Osteoblast (primary cell): ENCODE data around the gene COX11. TPM values are rescaled to one million over a fixed set of nuclear protein-coding genes. Genes with fewer than 3 reads are reported as not detected.

Experiments used
- DNase-seq: peaks from one replicate; pipeline ENCODE4 v3.0.0; 2011; ENCODE audit warnings: low spot score, mixed read lengths; ENCODE audit not compliant: insufficient read length; ENCODE audit errors: missing footprints
- H2AFZ ChIP-seq: 2 replicates; pipeline ENCODE4 v1.6.0; 2011; ENCODE audit warnings: mild to moderate bottlenecking, low read length
- H3K27ac ChIP-seq: 2 replicates; pipeline ENCODE4 v1.5.1; 2011; ENCODE audit warnings: mild to moderate bottlenecking, low read depth, low read length, moderate library complexity
- H3K27me3 ChIP-seq: 2 replicates; pipeline ENCODE4 v1.6.0; 2012; ENCODE audit warnings: mild to moderate bottlenecking, control low read depth, inconsistent platforms, low read length, moderate library complexity; ENCODE audit not compliant: insufficient read depth
- H3K36me3 ChIP-seq: 2 replicates; pipeline ENCODE4 v1.5.1; 2011; ENCODE audit warnings: mild to moderate bottlenecking, low read length, control low read depth, moderate library complexity; ENCODE audit not compliant: insufficient read depth
- H3K4me1 ChIP-seq: 2 replicates; pipeline ENCODE4 v1.5.1; 2011; ENCODE audit warnings: mild to moderate bottlenecking, low read length, control low read depth, moderate library complexity; ENCODE audit not compliant: insufficient read depth
- H3K4me2 ChIP-seq: 2 replicates; pipeline ENCODE4 v1.6.0; 2011; ENCODE audit warnings: mild to moderate bottlenecking, low read length; ENCODE audit not compliant: insufficient read depth
- H3K4me3 ChIP-seq: fragments of 200-600 bp; sonication (generic); 3 replicates; pipeline ENCODE4 v1.5.1; 2012; ENCODE audit warnings: mild to moderate bottlenecking, low read length, inconsistent platforms; ENCODE audit not compliant: insufficient read depth
- H3K79me2 ChIP-seq: 2 replicates; pipeline ENCODE4 v1.6.0; 2012; ENCODE audit warnings: mild to moderate bottlenecking, low read length, control low read depth, inconsistent platforms; ENCODE audit not compliant: insufficient read depth
- H3K9me3 ChIP-seq: 2 replicates; pipeline ENCODE4 v1.5.1; 2011; ENCODE audit warnings: low read depth, low read length, control low read depth
- H4K20me1 ChIP-seq: 2 replicates; pipeline ENCODE4 v1.6.0; 2012; ENCODE audit warnings: mild to moderate bottlenecking, low read length, control low read depth; ENCODE audit not compliant: insufficient read depth
- CTCF ChIP-seq: IDR thresholded peaks from 2 replicates; pipeline ENCODE4 v1.5.1; 2011; ENCODE audit warnings: mild to moderate bottlenecking, low read depth, low read length, moderate library complexity; ENCODE audit errors: extremely low read depth
- total RNA-seq: library from RNA; depleted of rRNA; stranded (reverse); fragments of >200 nt; gene quantifications from 2 replicates; pipeline ENCODE4 v1.2.3, GENCODE V29; 2012

COX11 gene
- total RNA-seq, 1 donor = 38.7 TPM

DNA sequence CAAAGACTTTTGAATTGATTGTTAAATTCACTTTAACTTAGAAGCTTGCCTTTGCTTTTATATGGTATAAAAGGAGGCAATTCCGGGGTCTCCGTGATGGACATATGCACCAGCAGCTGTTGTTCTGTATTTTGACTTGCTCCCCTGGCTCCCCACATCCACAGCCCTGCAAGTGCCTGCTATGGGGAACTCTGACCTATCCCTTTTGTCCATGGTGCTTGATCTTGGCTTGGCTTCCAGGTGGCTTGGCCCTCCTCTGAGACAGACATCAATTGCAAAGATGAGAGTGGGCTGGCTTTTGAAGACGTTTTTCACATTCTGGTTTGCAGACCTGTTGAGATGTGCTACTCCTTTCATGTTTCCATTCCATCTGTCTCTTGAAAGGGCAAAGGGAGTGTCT, 40.9 kb downstream of the COX11 start:
- no peak for TF ChIP-seq CTCF
- no peaks in the 10 kb centered on the region for H3K9me3 ChIP-seq
- H2AFZ ChIP-seq = no peak overlapping the region
- H4K20me1 ChIP-seq = no peaks in the 10 kb centered on the region
- H3K4me2 ChIP-seq = no peak overlapping the region
- H3K27ac ChIP-seq = no peak overlapping the region
- no peak for DNase-seq
- H3K27me3 ChIP-seq = no peaks in the 10 kb centered on the region
- no peaks in the 10 kb centered on the region for H3K79me2 ChIP-seq
- peaks cover 3% of the 10 kb centered on the region for H3K4me1 ChIP-seq
- H3K36me3 ChIP-seq = no peaks in the 10 kb centered on the region
- no peak overlapping the region for H3K4me3 ChIP-seq

DNA sequence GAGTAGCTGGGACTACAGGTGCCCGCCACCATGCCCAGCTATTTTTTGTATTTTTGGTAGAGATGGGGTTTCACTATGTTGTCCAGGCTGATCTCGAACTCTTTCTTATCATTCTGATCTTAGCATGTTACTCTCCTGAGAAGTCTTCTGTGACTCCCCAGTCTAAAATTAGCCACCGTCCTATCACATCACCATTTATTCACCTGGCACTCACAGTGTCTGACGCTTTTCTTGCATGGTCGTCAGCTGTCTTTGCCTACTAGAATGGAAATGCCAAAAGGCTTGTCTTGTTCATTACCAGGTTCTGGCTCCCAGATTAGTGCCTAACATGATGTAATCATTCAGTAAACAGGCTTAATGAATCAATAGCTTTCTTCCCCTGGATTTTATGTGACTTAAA, 44.0 kb downstream of the COX11 start:
- TF ChIP-seq CTCF = no peak
- DNase-seq = no peak
- no peak overlapping the region for H3K27ac ChIP-seq

GRCh38 chr17:54920819-54921218, 47.6 kb downstream of the COX11 start:
- Histone ChIP-seq H3K36me3 (peaks cover 14% of the 10 kb centered on the region), H3K4me2 (no peak overlapping the region), H3K9me3 (no peaks in the 10 kb centered on the region), H3K27ac (no peak overlapping the region), H3K27me3 (no peaks in the 10 kb centered on the region), H3K4me1 (no peaks in the 10 kb centered on the region), H3K79me2 (no peaks in the 10 kb centered on the region), H4K20me1 (no peaks in the 10 kb centered on the region), H2AFZ (no peak overlapping the region), H3K4me3 (no peak overlapping the region)
- no peak for DNase-seq
- TF ChIP-seq CTCF = no peak

More for the DNA sequence above, 44.0 kb downstream of the COX11 start:
- Histone ChIP-seq H2AFZ (no peak overlapping the region), H3K79me2 (no peaks in the 10 kb centered on the region), H3K36me3 (no peaks in the 10 kb centered on the region), H3K4me1 (peaks cover 3% of the 10 kb centered on the region), H3K27me3 (no peaks in the 10 kb centered on the region), H4K20me1 (no peaks in the 10 kb centered on the region), H3K4me3 (no peak overlapping the region), H3K4me2 (no peak overlapping the region), H3K9me3 (no peaks in the 10 kb centered on the region)

- no peaks in the 10 kb centered on the region for H3K79me2 ChIP-seq
- no peaks in the 10 kb centered on the region for H3K9me3 ChIP-seq
- no peak for DNase-seq
- H4K20me1 ChIP-seq = no peaks in the 10 kb centered on the region
- H3K36me3 ChIP-seq = peaks cover 24% of the 10 kb centered on the region
- no peaks in the 10 kb centered on the region for H3K27me3 ChIP-seq
- no peak overlapping the region for H2AFZ ChIP-seq
- no peak overlapping the region for H3K4me3 ChIP-seq
- H3K4me2 ChIP-seq = no peak overlapping the region
- H3K4me1 ChIP-seq = no peaks in the 10 kb centered on the region
- no peak for TF ChIP-seq CTCF
- H3K27ac ChIP-seq = no peak overlapping the region
Measured at GRCh38 chr17:54919425-54919824, 49.0 kb downstream of the COX11 start.
